GM23248 (cell line): Measurements from ENCODE around the gene TNS3.

Source experiments
- EZH2 ChIP-seq: fragments of 200-600 bp; sonication (generic); IDR thresholded peaks from 2 replicates; pipeline ENCODE4 v1.6.1; 2018; ENCODE audit warnings: antibody characterized with exemption, mild to moderate bottlenecking; ENCODE audit not compliant: insufficient read depth, poor library complexity, severe bottlenecking
- EZH2phosphoT487 ChIP-seq: fragments of 200-600 bp; sonication (generic); IDR thresholded peaks from 2 replicates; pipeline ENCODE4 v1.6.1; 2018; ENCODE audit warnings: antibody characterized with exemption, moderate library complexity, mild to moderate bottlenecking, low read depth; ENCODE audit not compliant: insufficient read depth

- TF ChIP-seq EZH2 (no peak), EZH2phosphoT487 (no peak)
Measured at GRCh38 chr7:47268851-47269836, 312.8 kb downstream of the TNS3 start.
